ENCODE results near the gene ERAL1.
"Not testable (repeated sequence)": the region's sequence is repeated elsewhere in the genome, so short reads cannot be mapped to it uniquely, and the experiment has no call there.

Gene ERAL1

DNA sequence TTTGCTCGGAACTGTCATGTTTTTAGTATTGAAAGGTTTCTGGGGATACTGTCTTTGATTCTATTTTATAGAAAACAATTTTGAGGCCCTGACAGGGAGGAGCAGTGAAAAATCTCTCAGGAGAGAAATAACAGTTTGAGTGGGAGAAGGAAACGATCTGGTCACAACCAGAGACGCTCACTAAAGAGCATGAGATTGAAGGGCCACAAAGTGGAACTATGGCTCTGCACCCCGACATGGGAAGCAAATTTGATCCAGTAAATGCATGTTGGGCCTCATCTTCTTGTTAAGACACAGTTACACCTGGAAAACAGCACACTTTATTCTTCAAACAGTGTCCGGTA, 492 bp downstream of the ERAL1 start:
- DNase-seq: no peak

DNA sequence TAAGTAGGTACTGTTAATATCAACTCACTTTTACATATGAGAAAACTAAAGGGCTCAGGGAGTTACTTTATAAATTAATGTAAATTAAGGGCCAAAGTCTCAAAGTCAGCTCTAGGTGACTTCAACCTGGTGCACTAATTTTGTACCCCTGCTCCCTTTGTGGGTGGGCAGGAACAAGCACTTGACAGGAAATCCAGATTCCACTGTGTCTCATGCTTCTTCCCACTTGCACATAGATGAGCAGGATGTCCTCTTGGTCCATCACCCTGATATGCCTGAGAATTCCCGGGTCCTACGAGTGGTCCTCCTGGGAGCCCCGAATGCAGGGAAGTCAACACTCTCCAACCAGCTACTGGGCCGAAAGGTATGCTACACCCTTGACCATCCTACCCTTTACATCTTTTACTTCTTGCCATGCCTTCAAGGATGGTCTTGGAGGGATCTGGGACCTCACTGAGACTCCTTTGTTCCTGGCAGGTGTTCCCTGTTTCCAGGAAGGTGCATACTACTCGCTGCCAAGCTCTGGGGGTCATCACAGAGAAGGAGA, 1.3 kb downstream of the ERAL1 start:
- DNase-seq: no peak

DNA sequence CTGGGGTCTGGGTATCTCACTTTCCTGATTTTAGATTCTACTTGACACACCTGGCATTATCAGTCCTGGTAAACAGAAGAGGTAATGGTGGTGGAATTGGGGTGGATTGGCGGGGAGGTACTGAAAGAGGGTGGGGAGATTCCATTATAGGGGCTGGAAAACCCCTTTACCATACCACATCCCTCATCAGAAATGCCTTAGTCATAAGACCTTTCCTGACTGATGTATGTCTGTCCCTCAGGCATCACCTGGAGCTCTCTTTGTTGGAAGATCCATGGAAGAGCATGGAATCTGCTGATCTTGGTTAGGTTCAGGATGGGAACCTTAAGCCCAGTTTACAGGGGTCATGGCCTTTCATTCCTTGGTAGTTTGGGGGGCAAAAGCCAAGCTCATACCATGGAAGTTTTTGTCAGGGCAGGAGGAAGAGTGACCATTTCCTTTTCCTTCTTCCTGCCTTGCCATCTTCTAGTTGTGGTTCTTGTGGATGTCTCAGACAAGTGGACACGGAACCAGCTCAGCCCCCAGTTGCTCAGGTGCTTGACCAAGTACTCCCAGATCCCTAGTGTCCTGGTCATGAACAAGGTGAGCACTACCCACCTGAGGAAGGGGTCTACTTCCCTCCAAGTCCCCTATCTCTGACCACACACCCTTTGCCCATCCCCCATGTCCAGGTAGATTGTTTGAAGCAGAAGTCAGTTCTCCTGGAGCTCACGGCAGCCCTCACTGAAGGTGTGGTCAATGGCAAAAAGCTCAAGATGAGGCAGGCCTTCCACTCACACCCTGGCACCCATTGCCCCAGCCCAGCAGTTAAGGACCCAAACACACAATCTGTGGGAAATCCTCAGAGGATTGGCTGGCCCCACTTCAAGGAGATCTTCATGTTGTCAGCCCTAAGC, 3.3 kb downstream of the ERAL1 start:
- DNase-seq: no peak

DNA sequence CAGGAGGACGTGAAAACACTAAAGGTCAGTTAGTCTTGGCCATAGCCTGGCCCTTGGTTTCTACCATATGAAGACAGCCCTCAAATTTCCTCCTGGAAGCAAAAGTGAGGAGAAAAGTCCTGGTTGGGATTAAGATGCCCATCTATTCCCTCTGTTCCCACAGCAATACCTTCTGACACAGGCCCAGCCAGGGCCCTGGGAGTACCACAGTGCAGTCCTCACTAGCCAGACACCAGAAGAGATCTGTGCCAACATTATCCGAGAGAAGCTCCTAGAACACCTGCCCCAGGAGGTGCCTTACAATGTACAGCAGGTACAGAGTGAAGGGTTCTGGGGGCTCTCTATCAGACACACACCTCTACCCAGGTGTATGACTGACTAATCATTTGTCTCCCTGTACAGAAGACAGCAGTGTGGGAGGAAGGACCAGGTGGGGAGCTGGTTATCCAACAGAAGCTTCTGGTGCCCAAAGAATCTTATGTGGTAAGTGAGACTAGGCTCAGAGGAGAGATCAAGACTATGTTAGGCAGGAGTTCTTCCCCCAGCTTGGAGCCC, 4.1 kb downstream of the ERAL1 start:
- no peak for DNase-seq

DNA sequence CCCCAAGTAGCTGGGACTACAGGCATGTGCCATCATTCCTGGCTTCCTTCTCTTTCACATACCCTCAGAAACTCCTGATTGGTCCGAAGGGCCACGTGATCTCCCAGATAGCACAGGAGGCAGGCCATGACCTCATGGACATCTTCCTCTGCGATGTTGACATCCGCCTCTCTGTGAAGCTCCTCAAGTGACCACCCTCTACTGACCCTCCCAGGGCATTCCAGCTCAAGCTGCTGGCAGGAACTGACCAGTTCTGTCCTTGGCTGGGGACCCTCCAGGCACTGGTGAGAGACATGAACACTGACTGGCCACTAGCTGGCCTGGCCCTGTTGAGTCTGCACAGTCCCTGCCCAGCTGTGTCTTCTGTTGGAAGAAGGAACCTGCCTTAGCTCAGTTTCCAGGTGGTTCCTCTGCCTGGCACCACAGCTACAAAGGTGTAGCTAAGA, 5.6 kb downstream of the ERAL1 start:
- DNase-seq: no peak

DNA sequence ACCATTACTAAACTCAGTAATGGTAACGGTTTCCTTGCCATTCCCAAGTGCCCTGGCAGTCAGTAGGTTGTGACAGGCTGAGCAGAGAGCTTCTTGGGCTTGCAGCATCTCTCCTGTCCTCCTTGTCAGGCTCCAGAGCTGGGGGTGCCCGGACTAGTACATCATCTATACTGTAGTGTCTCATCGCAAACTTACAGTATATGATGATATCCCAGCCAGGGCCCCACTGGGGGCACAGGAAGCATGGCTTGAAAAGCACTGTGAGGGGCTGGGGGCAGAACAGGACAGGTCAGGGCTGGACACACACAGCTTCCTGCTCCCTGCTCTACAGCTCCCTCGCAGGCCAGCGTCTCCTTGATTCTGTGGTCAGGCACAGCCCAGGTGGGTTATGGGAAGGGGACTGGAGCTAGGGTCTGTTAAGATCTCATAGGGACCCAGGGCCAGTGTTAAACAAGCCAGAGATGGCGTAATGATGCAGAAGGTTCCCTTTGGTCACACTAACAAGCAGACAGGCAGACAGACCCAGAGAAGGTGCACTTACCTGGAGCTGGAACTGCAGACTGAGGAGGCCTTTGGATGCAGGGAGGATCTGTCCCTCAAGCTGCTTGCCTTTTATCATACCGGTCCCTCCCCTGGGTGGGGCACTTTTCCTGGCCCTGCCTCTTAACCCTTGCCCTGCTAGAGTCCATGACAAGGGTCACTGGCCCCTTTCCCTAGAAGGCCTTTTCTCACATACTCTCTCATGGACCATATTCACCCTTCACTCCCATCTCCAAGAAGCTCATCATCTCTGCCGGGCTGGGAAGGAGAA, 6.8 kb downstream of the ERAL1 start:
- no peak for DNase-seq

DNA sequence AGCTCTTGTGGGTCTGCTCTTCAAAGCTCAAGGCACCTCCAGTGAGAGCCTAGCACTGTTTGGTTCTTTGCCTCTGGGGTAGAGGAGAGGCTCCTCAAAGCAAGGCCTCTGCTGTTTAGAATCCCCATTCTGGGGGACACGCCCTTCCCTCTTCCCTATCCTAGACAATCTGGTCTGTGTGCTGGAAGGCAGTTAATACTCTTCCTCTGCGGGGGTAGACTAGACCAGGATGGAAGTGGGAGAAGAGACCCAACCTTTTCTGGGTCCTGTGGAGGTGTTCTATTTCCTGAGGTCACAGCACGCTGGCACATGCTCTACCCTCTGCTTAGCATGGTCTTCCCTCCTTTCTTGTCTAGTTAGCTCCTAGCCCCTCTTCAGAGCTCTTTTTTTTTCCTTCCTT, 7.7 kb downstream of the ERAL1 start:
- DNase-seq: no peak

DNA sequence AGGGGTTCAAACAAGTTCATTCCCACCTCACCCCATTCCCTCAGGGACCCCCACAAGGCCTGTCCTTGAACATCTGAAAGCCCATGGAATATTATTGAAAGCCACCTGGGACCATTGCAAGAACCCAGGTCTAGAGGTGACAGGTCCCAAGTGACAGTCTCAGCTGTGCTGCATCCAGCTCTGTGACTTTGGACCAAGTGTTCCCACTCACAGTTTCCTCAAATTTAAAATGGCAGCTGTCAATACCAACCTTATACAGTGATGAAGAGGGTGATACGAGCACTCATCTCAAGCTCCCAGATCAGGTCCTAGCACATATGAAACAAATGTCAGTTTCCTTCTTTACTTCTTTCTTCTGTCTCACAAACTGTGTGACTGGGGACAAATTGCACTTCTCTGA, 9.1 kb downstream of the ERAL1 start:
- no peak for DNase-seq

DNA sequence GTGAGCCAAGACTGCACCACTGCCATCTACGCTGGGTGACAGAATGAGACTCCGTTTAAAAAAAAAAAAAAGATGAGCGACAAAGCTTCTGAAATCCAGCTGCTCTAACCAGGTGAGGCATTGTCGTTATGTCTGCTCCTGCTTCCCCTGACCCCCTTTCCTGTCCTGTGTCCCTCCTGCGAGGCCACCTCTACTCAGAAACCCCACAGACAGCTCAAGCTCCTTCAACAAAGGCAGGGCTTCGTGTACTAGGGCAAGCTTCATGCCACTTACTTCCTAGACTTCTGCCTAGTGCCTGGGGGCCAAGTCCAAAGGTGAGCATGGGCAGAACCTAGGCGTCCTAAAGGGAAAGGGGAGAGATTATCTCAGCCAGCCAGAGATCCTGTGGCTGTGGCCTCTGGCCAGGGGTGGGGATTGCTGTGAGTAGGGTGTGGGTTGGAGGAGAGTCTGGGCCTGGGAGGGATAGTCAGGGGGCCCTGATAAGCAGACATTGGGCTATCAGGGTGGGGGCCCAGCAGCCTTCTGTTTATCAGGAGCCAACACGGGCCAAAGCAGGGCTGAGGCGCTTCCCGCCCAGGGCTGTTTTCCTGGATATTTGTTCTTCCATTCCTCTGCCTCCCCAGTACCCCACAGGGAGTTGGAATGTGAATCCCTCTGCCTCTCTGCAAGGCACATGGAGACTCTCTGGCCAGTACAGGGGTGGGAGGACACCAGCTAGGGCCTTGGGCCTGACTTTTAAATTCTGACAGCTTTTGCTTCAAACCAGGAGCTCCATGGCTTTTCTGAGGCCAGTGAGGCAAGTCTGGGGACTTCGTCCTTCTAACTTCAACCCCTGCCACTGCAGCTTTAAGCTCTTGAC, 10.4 kb downstream of the ERAL1 start:
- DNase-seq: no peak

DNA sequence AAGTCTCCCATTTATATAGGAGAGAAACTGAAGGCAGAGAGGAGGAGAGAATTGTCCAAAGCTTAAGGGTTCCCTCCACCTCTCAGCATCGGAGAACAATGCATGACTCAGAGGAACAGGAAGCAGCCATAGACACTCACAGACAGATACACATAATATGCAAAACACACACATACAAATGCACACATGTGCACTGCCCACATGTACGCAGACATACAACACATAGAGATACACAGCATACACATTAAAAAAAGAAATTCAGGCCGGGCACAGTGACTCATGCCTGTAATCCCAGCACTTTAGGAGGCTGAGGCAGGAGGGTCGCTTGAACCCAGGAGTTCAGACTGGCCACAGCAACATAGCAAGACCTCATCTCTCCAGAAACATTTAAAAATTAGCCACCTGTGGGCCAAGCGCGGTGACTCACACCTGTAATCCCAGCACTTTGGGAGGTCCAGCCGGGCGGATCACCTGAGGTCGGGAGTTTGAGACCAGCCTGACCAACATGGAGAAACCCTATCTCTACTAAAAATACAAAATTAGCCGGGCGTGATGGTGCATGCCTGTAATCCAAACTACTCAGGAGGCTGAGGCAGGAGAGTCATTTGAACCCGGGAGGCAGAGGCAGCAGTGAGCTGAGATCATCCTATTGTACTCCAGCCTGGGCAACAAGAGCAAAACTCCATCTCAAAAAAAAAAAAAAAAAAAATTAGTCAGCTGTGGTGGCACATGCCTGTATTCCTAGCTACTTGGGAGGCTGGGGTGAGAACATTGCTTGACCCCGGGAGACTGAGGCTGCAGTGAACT, 11.3 kb downstream of the ERAL1 start:
- no peak for DNase-seq

DNA sequence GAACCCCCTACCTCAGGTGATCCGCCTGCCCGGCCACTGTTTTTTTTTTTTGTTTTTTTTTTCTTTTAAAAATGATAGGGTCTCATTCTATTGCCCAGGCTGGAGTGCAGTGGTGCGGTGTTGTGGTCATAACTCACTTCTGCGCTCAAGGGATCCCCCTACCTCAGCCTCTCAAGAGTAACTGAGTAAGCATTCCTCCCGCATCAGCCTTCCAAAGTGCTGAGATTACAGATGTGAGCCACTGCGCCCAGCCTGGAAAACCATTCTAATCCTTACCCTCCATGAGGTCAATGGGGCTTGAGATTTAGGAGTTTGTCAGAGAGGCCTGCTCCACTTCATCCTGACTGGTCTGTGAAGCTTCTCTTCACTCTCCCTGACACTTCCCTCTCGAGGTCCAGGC, 12.5 kb downstream of the ERAL1 start:
- DNase-seq: no peak

DNA sequence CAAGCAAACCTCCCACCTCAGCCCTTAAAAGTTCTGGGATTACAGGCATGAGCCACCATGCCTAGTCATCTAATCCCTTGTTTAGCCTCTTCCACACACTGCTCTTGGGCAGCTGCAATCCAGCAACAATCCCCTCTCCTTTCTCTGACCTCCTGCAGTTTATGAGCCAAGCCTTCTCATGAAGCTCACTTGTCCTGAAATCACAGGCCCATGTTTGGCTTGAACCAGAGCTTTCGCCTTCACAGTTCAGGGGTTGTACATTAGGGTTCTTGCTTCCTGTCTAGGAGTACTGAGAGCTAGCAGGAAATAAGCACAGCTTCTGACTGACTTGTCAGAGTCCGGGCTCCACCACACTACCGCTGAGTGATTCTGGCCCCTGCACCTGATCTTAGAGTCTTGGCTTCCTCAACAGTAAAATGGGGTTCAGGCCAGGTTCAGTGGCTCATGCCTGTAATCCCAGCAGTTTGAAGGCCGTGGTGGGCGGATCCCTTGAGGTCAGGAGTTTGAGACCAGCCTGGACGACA, 16.3 kb downstream of the ERAL1 start:
- DNase-seq: peak in 2 of 4 experiments; percentile 14 to 19

DNA sequence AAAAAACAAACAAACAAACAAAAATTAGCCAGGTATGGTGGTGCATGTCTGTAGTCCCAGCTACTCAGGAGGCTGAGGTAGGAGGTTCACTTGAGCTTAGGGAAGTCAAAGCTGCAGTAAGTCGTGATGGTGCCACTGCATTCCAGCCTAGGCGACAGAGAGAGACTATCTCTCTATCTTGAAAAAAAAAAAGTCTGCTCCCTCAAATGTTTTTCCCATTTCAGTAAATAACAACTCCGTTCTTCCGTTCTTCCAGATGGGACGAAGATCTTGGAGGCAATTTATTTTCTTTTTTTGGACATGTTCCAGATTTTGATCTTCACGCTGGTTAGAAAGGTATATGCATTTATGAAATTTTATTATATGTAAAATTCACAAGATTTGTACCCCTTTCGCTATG, 19.0 kb downstream of the ERAL1 start:
- no peak for DNase-seq

DNA sequence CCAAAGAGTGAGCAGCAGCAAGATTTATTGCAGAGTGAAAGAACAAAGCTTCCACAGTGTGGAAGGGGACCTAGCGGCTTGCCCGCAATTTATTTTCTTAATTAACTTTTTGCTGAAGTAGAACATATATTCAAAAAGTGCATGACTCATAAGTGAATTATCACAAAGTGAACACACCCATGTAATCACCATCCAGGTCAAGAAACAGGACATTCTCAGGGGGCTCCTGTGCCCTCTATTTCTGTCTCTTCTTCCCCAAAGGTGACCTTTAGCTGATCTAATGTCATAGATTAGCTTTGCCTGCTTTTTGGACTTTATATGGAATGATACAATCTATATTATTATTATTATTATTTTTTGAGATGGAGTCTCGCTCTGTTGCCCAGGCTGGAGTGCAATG, 19.9 kb downstream of the ERAL1 start:
- no peak for DNase-seq

DNA sequence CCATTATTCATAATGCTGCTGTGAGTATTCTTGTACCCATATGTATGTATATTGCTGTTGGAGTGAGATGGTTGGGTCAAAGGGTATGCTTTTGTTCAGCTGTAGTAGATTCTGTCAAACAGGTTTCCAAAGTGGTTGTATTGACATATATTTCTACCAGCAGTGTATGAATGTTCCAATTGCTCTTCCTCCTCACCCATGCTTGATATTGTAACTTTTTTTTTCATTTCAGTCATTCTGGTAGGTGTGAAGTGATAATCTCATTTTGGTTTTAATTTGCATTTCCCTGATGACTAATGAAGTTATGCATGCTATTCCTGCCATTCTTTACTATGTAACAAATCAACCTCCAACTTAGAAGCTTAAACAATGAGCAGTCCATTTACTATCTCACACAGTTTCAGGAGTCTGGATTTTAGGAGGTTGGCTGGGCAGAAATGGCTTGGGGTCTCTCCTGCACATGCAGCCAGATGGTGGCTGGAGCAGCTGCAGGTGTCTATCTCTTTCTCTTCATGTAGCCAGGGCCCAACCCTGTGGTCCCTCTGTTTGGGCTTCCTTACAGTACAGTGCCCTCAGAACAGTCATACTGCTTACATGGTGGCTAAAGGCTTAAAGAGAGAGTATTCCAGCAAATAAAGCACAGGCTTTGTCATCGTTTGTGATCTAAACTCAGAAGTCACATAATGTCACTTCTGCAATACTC, 21.2 kb downstream of the ERAL1 start:
- DNase-seq: no peak

DNA sequence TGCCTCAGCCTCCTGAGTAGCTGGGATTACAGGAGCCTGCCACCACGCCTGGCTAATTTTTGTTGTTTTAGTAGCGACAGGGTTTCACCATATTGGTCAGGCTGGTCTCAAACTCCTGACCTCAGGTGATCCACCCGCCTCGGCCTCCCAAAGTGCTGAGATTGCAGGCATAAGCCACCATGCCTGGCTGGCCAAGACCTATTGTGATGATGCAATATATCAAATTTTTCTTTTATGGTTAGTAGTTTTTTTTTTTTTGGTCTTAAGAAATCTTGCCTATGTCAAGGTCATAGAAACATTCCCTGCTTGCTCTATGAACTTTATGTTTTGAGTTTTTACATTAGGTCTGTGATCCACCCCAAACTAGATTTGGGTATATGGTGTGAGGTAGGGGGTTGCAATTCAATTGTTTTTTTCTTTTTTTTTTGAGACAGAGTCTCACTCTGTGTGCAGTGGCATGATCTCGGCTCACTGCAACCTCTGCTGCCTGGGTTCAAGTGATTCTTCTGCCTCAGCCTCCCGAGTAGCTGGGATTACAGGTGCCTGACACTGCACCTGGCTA, 22.4 kb downstream of the ERAL1 start:
- not testable (repeated sequence) for DNase-seq

DNA sequence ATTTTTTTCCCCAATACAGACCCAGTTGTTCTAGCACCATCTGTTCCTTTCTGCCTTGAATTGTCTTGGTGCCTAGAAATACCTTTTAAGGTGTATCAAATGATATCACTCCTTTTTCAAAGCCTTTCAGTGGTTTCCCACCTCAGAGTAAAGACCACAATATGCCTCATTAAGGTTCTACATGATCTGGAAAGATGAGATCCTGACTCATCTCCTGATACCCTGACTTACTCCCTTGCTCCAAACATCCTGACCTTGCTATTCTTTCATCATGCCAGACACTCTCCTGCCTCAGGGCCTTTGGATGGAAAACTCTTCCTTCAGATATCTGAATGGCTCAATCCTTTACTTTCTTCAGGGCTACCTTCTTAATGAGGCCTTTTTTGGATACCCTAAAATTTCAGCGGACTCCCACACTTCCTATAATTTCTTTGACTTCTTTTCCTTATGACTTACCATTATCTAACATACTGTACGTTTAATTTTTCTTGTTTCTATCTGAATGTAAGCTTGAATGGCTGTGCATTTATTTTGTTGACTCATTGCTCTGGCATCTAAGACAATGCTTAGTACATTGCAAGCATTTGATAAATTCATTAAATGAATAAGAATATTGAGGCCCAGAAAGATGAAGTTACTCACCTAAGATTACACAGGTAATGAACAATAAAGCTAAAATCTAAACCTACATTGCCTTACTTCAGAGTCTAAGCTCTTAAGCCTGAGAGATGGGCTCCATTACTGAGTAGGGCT, 23.5 kb downstream of the ERAL1 start:
- no peak for DNase-seq

DNA sequence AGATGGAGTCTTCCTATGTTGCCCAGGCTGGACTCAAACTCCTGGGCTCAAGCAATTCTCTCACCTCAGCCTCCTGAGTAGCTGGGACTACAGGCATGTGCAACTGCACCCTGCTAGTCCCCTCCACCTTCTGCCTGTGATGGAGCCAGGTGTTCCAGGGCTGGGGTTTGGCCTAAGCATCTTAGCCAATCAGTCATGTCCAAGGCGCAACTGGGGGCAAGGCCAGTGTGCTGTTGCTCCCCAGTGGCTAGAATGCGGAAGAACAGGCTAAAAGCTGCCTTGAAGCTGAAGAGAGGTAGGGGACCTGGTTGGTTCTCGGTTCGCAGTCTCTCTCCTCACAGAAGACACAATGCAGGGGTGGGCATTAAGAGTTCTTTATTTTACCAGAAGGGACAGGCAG, 24.2 kb downstream of the ERAL1 start:
- no peak for DNase-seq

DNA sequence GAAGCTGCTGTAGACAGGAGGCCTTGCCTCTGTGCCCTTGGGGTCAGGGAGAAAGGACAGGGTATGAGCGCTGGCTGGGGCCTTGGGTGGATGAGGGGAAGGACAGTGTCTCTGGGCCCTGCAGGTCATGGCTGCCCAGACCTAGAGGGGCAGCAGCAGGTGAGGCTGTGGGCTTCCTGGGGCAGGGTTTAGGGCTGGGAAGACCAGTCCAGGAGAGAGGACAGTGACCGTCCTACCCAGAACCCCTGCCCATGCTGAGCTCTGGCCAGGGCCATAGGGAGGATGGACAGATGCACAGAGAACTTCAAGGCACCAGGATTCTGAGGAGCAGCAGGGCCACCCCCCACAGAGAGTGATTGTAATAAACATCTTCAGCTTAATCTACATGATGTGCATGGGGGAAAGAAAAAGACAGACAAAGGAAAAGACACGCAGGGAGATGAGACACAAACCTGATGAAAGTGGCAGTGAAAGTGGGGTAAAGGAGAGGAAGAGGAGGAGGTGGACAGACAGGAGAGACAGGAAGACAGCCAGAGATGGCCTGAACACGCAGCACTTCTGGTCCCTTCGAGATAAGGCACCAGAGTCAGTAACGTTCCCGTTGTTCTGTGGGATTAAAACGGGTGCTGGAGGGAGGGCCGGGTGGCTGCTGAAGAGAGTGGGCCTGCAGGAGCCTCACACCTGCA, 25.2 kb downstream of the ERAL1 start:
- DNase-seq: no peak

Data from activated naive CD4-positive, alpha-beta T cell (primary cell).